ENCODE results near the gene RAPGEF2.

Gene RAPGEF2

DNA sequence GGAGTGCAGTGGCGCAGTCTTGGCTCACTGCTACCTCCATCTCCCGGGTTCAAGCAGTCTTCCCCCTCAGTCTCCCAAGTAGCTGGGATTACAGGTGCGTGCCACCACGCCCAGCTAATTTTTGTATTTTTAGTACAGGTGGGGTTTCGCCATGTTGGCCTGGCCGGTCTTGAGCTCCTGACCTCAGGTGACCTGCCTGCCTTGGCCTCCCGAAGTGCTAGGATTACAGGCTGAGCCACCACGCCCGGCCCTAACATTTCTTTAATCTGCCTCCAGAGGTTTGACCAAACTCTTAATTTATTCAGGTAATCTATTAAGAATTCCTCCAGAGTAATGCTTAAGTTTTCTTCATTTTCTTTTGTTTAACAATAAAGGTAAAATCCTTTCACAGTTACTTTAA is 171.0 kb downstream of the RAPGEF2 start:
- peaks cover 0 to 2% of the 10 kb centered on the region in 2 donors for H3K9me3 Mint-ChIP-seq
- ATAC-seq (replicated peaks) = no peak

DNA sequence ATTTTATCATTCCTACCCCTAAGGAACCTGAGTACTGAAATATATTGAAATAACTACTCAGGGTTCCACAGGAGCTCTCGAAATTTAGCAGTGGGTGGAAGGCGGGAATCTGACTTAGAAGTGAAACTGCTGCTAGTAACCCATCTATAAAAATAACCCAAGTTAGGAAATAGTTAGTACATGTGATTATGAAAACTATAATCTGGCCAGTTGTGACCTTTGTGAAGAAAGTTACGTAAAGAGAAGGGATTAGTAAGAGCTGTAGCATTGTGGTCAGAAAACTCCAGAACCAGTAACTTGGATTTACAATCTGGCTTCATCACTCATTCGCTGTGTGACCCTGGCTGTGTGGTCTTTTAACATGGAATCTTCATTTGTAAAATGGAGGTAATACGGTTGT is 175.5 kb downstream of the RAPGEF2 start:
- H3K4me1 Mint-ChIP-seq = peaks cover 0 to 2% of the 10 kb centered on the region in 2 donors
- peaks cover 6 to 9% of the 10 kb centered on the region in 2 donors for H3K36me3 Mint-ChIP-seq
- H3K27me3 Mint-ChIP-seq = no peaks in the 10 kb centered on the region
- H3K27ac Mint-ChIP-seq = no peak overlapping the region
- ATAC-seq (replicated peaks) = peak in 1 of 2 donors; percentile 29
- H3K4me3 Mint-ChIP-seq = no peak overlapping the region
- no peak for DNase-seq
- H3K9me3 Mint-ChIP-seq = peaks cover 0 to 2% of the 10 kb centered on the region in 2 donors

More for the DNA sequence above, 171.0 kb downstream of the RAPGEF2 start:
- peaks cover 4 to 6% of the 10 kb centered on the region in 2 donors for H3K4me1 Mint-ChIP-seq
- DNase-seq = no peak
- H3K36me3 Mint-ChIP-seq = peaks cover 5 to 6% of the 10 kb centered on the region in 2 donors
- no peaks in the 10 kb centered on the region for H3K27me3 Mint-ChIP-seq
- H3K27ac Mint-ChIP-seq = no peak overlapping the region
- no peak overlapping the region for H3K4me3 Mint-ChIP-seq

DNA sequence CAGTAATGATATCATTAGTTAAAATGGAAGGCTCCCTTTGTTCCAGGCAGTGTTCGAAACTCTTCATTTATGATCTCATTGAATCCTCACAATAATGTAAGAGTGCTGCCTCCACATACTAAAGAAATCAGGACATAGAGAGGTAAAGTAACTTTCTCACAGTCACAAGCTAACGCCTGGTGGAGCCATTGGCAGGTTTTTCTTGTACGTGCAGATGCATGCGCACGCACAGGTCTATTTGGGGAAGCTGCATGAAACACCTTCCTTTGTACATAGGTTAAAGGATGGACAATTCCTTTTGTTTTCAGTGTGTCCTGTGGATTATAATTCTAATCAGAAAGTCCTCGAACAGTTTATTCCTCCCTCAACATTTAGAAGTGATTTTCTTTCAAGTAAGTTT is 176.2 kb downstream of the RAPGEF2 start:
- Mint-ChIP-seq H3K27me3 (no peaks in the 10 kb centered on the region), H3K4me1 (peaks cover 0 to 2% of the 10 kb centered on the region in 2 donors), H3K27ac (no peak overlapping the region), H3K9me3 (peaks cover 0 to 2% of the 10 kb centered on the region in 2 donors), H3K36me3 (peaks cover 6 to 9% of the 10 kb centered on the region in 2 donors), H3K4me3 (no peak overlapping the region)
- ATAC-seq (replicated peaks) (no peak), DNase-seq (no peak)

DNA sequence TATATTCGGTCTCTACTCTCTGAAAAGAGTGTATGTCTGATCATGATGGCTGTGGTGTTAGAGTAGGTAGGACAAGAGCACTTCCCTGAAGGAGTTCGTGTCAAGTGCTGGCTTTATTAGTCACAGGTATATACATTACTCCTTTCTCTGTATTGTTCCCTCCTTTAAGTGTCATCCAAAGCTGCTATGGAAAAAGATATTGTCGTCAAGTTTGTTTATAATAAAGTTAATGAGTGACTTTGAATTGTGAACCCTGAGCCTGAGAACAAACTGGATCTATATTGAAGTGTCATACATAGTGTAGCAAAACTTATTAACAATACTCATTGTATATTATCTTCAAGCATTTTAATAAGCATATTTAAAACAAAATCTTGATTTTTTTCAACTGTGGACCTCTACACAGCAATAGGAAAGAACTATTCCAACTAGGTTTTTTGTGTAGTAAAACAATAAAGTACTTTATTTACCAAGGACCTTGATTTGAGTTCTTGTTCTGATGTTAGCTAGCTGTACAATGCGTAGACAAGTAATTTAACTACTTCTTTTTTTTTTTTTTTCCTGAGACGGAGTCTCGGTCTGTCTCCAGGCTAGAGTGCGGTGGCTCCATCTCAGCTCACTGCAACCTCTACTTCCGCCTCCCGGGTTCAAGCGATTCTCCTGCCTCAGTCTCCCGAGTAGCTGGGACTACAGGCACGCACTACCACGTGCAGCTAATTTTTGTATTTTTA is 177.7 kb downstream of the RAPGEF2 start:
- no peak for DNase-seq
- Mint-ChIP-seq H3K27me3 (no peaks in the 10 kb centered on the region), H3K9me3 (peaks cover 0 to 2% of the 10 kb centered on the region in 2 donors), H3K27ac (no peak overlapping the region), H3K4me1 (peaks cover 0 to 2% of the 10 kb centered on the region in 2 donors), H3K4me3 (no peak overlapping the region), H3K36me3 (peaks cover 6 to 9% of the 10 kb centered on the region in 2 donors)
- ATAC-seq (replicated peaks) = no peak

DNA sequence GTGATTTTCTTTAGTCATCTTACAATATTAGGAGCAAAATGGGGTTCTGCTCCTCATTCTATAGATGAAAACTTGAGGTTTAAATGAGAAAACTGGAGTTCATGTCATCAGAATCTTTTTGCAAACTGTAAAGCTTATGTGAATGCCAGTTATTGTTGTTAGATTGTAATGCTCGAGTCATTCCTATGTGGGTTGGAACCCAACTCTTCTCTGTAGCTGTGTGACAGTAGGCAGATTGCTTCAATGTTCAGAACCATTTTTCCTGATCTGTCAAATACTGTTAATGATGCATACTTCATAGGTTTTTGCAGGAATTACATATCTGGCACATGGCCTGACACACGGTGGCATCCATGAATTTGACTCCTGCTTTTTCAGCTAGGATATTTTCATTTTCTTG is 178.9 kb downstream of the RAPGEF2 start:
- Mint-ChIP-seq H3K4me3 (no peak overlapping the region), H3K27ac (no peak overlapping the region), H3K27me3 (no peaks in the 10 kb centered on the region), H3K36me3 (peaks cover 9 to 11% of the 10 kb centered on the region in 2 donors), H3K4me1 (peaks cover 0 to 2% of the 10 kb centered on the region in 2 donors), H3K9me3 (peaks cover 0 to 2% of the 10 kb centered on the region in 2 donors)
- no peak for DNase-seq
- ATAC-seq (replicated peaks) = no peak

DNA sequence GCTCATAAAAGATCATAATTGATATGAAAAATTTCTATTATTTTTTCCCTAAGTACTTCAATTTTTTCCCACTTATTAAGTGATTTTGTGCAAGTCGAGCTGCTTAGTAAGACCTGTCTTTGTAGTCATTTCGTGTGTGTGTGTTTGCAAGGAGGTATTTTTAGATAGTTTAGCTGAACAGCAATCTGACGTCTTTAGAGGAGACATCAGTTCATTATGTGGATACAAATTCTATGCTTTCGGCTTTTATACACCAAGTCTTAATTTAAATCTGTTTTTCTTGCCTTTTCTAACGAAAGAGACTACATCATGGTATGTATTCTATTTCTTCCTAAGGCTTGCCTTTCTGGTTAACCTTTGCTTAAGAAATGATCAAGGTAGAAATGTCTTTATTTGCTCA is 179.4 kb downstream of the RAPGEF2 start:
- no peak for DNase-seq
- Mint-ChIP-seq H3K4me3 (no peak overlapping the region), H3K4me1 (peaks cover 0 to 2% of the 10 kb centered on the region in 2 donors), H3K27me3 (no peaks in the 10 kb centered on the region), H3K36me3 (peaks cover 9 to 10% of the 10 kb centered on the region in 2 donors), H3K9me3 (peaks cover 0 to 2% of the 10 kb centered on the region in 2 donors), H3K27ac (no peak overlapping the region)
- no peak for ATAC-seq (replicated peaks)

DNA sequence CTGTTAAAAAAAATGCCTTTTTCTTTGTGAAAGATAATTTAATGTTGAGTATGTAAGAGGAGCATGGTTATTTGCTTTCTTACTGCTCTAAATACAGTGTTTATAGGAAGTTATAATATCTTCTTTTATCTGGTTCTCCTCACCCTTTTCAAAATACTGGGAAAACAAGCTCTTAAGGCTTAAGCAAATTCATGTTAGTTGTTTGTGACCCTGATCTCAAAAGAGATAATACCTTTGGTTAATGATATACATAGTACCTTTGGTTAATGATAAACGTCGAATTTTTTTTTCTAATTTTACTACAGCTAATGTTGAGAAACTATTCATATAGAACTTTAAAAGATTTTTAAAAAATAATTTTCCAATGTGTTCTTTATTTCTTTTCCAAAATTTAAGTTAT is 180.1 kb downstream of the RAPGEF2 start:
- ATAC-seq (replicated peaks) (no peak), DNase-seq (no peak)
- peaks cover 0 to 2% of the 10 kb centered on the region in 2 donors for H3K4me1 Mint-ChIP-seq
- H3K27me3 Mint-ChIP-seq = no peaks in the 10 kb centered on the region
- no peaks in the 10 kb centered on the region for H3K9me3 Mint-ChIP-seq
- no peak overlapping the region for H3K4me3 Mint-ChIP-seq
- no peak overlapping the region for H3K27ac Mint-ChIP-seq
- H3K36me3 Mint-ChIP-seq = peaks cover 4% of the 10 kb centered on the region in 2 donors

DNA sequence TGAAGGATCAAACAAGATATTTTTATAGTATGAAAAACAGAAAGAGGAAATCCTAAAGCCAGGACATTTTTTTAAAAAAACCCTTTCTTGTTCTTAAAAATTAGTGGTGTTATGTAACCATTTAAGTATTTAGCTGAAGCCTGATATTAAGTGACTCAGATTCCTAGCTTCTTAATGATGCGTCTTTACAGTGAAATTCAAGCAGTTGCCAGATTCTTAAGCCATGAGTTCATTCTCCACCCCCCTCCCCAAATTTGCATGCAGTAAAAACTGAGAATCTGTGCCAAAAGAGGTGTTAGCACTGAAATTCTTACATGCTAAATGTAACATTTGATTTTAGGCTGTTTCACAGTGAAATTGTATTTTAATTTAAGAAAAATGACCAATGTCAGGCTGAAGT is 180.8 kb downstream of the RAPGEF2 start:
- no peaks in the 10 kb centered on the region for H3K9me3 Mint-ChIP-seq
- H3K36me3 Mint-ChIP-seq = peaks cover 4 to 6% of the 10 kb centered on the region in 2 donors
- H3K27ac Mint-ChIP-seq = no peak overlapping the region
- peaks cover 0 to 6% of the 10 kb centered on the region in 2 donors for H3K4me1 Mint-ChIP-seq
- ATAC-seq (replicated peaks) (no peak), DNase-seq (no peak)
- no peak overlapping the region for H3K4me3 Mint-ChIP-seq
- no peaks in the 10 kb centered on the region for H3K27me3 Mint-ChIP-seq

DNA sequence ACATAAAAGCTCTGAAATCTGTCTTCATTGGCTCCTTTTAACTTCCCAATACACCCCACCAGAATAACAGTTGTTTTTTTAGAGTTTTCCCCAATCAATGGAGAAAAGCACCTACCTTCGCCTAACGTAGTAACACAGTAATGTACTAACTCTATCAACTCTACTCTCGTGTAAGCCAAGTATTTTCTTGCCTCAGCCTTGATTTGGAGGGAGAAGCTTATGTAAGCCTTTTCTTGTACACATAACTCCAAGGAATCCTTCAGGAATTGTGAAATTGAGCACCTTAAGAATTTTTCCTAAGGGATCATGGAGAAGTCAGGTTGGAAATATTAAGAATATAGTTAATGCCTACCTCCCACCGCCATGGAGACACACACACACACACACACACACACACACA is 181.2 kb downstream of the RAPGEF2 start:
- Mint-ChIP-seq H3K9me3 (no peaks in the 10 kb centered on the region), H3K4me1 (peaks cover 0 to 5% of the 10 kb centered on the region in 2 donors), H3K4me3 (no peak overlapping the region), H3K27ac (no peak overlapping the region), H3K36me3 (peaks cover 4 to 7% of the 10 kb centered on the region in 2 donors), H3K27me3 (no peaks in the 10 kb centered on the region)
- DNase-seq (no peak), ATAC-seq (replicated peaks) (no peak)

DNA sequence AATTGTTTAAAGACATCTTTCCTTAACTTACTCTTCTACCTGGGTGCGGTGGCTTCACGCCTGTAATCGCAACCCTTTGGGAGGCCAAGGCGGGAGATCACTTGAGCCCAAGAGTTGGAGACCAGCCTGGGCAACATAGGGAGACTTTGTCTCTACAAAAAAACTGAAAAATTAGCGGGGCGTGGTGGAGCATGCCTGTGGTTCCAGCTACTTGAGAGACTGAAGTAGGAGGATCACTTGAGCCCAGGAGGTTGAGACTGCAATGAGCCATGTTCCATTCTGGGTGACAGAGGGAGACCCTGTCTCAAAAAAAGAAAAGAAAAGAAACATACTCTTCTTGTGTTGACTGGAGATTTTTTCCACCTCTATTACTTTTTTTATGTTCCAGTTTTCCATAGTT is 181.9 kb downstream of the RAPGEF2 start:
- H3K36me3 Mint-ChIP-seq = peaks cover 2 to 7% of the 10 kb centered on the region in 2 donors
- H3K9me3 Mint-ChIP-seq = no peaks in the 10 kb centered on the region
- peaks cover 0 to 5% of the 10 kb centered on the region in 2 donors for H3K4me1 Mint-ChIP-seq
- H3K27ac Mint-ChIP-seq = no peak overlapping the region
- DNase-seq = no peak
- H3K27me3 Mint-ChIP-seq = no peaks in the 10 kb centered on the region
- ATAC-seq (replicated peaks) = no peak
- H3K4me3 Mint-ChIP-seq = no peak overlapping the region

DNA sequence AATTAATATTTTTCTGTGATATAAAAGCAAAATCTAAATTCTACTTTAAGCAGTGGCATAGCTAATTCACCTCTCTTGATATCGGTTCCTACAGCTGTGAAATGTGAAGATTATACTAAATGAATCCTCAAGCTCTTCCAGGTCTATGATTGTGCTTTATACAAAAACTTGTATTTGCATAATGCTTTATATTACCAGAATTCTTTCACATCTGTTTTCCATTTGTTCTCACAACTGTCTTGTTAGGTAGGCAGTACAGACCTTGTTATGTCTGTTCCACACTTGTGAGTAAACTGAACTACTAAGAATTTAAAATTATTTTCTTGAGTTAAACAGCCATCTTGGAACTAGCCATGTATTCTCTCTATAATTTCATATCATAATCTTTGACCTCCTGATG is 184.9 kb downstream of the RAPGEF2 start:
- Mint-ChIP-seq H3K36me3 (peaks cover 0 to 7% of the 10 kb centered on the region in 2 donors), H3K27me3 (no peaks in the 10 kb centered on the region), H3K4me1 (peaks cover 0 to 5% of the 10 kb centered on the region in 2 donors), H3K27ac (no peak overlapping the region), H3K4me3 (no peak overlapping the region), H3K9me3 (no peaks in the 10 kb centered on the region)
- DNase-seq = no peak
- no peak for ATAC-seq (replicated peaks)

DNA sequence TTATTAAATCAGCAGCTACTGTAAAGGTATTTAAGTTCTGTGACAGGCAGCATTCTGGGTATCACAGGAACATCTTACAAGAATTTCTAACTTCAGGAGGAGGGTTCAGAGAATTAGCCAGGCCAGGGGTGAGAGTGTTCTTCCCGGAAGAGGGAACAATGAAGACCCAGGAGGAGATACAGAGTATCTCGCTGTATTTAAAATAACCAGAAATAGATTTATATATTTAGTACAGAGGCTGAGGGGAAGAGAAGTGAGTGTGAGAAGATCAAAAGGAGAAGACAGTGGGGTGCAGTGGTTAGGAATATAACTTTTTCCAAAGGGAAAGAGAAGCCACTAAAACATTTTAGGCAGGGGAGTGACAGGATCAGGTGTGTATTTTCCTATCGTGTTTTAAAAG is 186.8 kb downstream of the RAPGEF2 start:
- Mint-ChIP-seq H3K9me3 (no peaks in the 10 kb centered on the region), H3K4me3 (no peak overlapping the region), H3K36me3 (peaks cover 0 to 7% of the 10 kb centered on the region in 2 donors), H3K4me1 (peaks cover 0 to 7% of the 10 kb centered on the region in 2 donors), H3K27ac (no peak overlapping the region), H3K27me3 (no peaks in the 10 kb centered on the region)
- DNase-seq (no peak), ATAC-seq (replicated peaks) (no peak)

DNA sequence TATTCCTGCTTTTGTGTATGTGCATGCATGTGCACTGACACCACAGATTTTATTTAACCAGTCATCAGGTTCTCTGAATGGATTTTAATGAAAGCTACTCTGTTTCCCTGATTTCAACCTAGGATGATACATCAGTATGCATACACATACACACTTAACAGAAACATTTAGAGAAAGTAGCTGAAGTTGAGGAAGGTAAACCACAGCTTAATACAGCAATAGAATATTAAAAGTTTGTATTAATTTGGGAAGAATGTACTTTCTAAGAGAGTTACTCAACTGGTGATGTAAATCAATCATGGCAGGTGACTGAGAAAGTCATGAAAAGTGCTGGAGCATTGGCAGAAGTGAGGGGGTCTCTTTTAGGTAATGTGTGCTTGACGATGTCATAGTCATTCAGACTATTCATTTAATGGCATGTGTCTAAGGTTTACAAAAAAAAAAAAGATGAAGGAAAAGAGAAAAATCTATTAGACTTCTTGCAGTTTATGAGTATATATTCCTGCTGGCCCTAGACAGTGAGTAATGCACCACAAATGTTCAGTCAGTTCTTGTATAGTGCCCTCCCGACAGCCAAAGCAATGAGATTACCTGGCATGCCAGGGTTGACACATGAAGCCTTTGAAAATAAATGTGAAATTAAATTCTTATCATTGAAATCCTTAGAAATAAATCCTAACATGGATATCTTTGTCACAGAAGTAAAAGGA is 187.6 kb downstream of the RAPGEF2 start:
- Mint-ChIP-seq H3K27me3 (no peaks in the 10 kb centered on the region), H3K4me3 (no peak overlapping the region), H3K36me3 (peaks cover 0 to 7% of the 10 kb centered on the region in 2 donors), H3K4me1 (peaks cover 0 to 7% of the 10 kb centered on the region in 2 donors), H3K9me3 (no peaks in the 10 kb centered on the region), H3K27ac (no peak overlapping the region)
- DNase-seq (no peak), ATAC-seq (replicated peaks) (no peak)

DNA sequence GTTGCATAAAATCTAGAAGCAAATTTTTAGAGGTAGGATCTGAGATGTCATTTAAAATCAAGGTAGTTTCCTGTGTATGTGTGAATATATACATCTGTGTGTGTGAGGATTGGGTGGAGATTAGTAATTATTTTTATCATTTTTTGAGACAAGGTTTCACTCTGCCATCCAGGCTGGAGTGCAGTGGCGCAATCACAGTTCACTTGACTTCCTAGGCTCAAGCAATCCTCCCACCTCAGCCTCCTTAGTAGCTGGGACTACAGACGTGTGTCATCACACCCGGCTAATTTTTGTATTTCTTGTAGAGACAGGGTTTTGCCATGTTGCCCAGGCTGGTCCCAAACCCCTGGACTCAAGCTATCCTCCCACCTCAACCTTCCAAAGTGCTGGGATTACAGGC is 188.3 kb downstream of the RAPGEF2 start:
- ATAC-seq (replicated peaks) (no peak), DNase-seq (no peak)
- H3K27ac Mint-ChIP-seq = no peak overlapping the region
- peaks cover 0 to 4% of the 10 kb centered on the region in 2 donors for H3K36me3 Mint-ChIP-seq
- H3K27me3 Mint-ChIP-seq = no peaks in the 10 kb centered on the region
- no peak overlapping the region for H3K4me3 Mint-ChIP-seq
- H3K4me1 Mint-ChIP-seq = peaks cover 0 to 7% of the 10 kb centered on the region in 2 donors
- H3K9me3 Mint-ChIP-seq = no peaks in the 10 kb centered on the region

Data from stimulated activated naive B cell treated with anti-CD40 and anti-IgM and Interleukin-4, amounts not matched to agents 10 μg/mL and 1 μg/mL and 100 μg/mL, for 72 hours (primary cell).